Gastrocnemius medialis (tissue), 4 donors: Measurements from ENCODE around the gene CDK13.

Experiments
- POLR2A ChIP-seq, 2 donors: fragments of 450-650 bp; IDR thresholded peaks; one replicate each; pipeline ENCODE4 v1.6.1; 2017; ENCODE audit warnings: antibody characterized with exemption in 2 of 2, mild to moderate bottlenecking in 2 of 2, moderate library complexity in 2 of 2
- TF ChIP-seq, protein P1 (sequence below), 5 experiments: fragments of 450-650 bp in 3 of 5; fragments of 200-600 bp in 2 of 5; sonication (generic) in 2 of 5; IDR thresholded peaks in 4 of 5; conservative IDR thresholded peaks in 1 of 5; 1 replicate in 4 of 5; 2 replicates in 1 of 5; pipeline ENCODE4 v1.5.1; 2016 to 2019; ENCODE audit warnings: antibody characterized with exemption in 5 of 5, mild to moderate bottlenecking in 3 of 5, moderate library complexity in 3 of 5

- TF ChIP-seq, protein P1, sequence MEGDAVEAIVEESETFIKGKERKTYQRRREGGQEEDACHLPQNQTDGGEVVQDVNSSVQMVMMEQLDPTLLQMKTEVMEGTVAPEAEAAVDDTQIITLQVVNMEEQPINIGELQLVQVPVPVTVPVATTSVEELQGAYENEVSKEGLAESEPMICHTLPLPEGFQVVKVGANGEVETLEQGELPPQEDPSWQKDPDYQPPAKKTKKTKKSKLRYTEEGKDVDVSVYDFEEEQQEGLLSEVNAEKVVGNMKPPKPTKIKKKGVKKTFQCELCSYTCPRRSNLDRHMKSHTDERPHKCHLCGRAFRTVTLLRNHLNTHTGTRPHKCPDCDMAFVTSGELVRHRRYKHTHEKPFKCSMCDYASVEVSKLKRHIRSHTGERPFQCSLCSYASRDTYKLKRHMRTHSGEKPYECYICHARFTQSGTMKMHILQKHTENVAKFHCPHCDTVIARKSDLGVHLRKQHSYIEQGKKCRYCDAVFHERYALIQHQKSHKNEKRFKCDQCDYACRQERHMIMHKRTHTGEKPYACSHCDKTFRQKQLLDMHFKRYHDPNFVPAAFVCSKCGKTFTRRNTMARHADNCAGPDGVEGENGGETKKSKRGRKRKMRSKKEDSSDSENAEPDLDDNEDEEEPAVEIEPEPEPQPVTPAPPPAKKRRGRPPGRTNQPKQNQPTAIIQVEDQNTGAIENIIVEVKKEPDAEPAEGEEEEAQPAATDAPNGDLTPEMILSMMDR (IDR thresholded peaks at IDR 0.05 in 4 of 5, conservative IDR thresholded peaks at IDR 0.05 in 1 of 5), result no peak
- TF ChIP-seq POLR2A (IDR thresholded peaks at IDR 0.05), result no peak
Observed at GRCh38 chr7:40148671-40149070, 198.6 kb downstream of the CDK13 start.
